HepG2 (cell line): ENCODE results near the gene PYCR2. TPM values are rescaled to one million over a fixed set of nuclear protein-coding genes. Genes with fewer than 3 reads are reported as not detected.

Experiments
- MTA1 ChIP-seq: sonication (generic); formaldehyde crosslinking; IDR thresholded peaks from 2 replicates; pipeline ENCODE4 v1.4.0; 2020; ENCODE audit warnings: missing genetic modification reagents, mild to moderate bottlenecking, borderline replicate concordance
- PCBP1 ChIP-seq: fragments of 200-400 bp; formaldehyde crosslinking; IDR thresholded peaks from 2 replicates; pipeline ENCODE4 v1.6.1; 2017; ENCODE audit warnings: mild to moderate bottlenecking, low read depth, low read length, borderline replicate concordance
- TARDBP ChIP-seq: sonication (generic); formaldehyde crosslinking; IDR thresholded peaks from 2 replicates; pipeline ENCODE4 v1.8.0; 2022; ENCODE audit warnings: mild to moderate bottlenecking, missing genetic modification reagents
- TBP ChIP-seq: sonication (generic); formaldehyde crosslinking; IDR thresholded peaks from 2 replicates; pipeline ENCODE4 v1.5.0; 2020; ENCODE audit warnings: missing genetic modification reagents
- ZMAT3 ChIP-seq: sonication (generic); formaldehyde crosslinking; conservative IDR thresholded peaks from 2 replicates; pipeline ENCODE4 v1.7.0; 2021; ENCODE audit warnings: missing genetic modification reagents
- polyA plus RNA-seq, 8 experiments: library from polyadenylated mRNA; depleted of rRNA in 3 of 8; stranded (reverse) in 7 of 8; unstranded in 1 of 8; fragments of >200 nt; fragmentation: Illumina TruSeq in 4 of 8; extraction: Trizol in 4 of 8; gene quantifications; 2 replicates each; pipeline versions ENCODE4 v1.2.1 to v1.2.3, GENCODE V29; 2011 to 2016; ENCODE audit warnings: low read depth in 4 of 8, missing spikeins in 1 of 8, mixed read lengths in 1 of 8; ENCODE audit not compliant: insufficient read depth in 1 of 8
- total RNA-seq, 5 experiments: library from RNA; depleted of rRNA; stranded (reverse); fragments of >200 nt; fragmentation: Illumina TruSeq; extraction: Trizol; gene quantifications; 2 replicates each; pipeline ENCODE4 v1.2.3, GENCODE V29; 2016; ENCODE audit warnings: low read depth in 1 of 5
- TF ChIP-seq, protein P1 (sequence below): sonication (generic); formaldehyde crosslinking; IDR thresholded peaks from one replicate; pipeline ENCODE4 v1.5.1; 2020; ENCODE audit warnings: mild to moderate bottlenecking, missing genetic modification reagents; ENCODE audit errors: not compliant biosample characterization
- TF ChIP-seq, protein P2 (sequence below): sonication (generic); formaldehyde crosslinking; IDR thresholded peaks from 2 replicates; pipeline ENCODE4 v1.4.0; 2020; ENCODE audit warnings: low read depth, mild to moderate bottlenecking, missing genetic modification reagents
- TF ChIP-seq, protein P3 (sequence below): sonication (generic); formaldehyde crosslinking; IDR thresholded peaks from 2 replicates; pipeline ENCODE4 v1.9.0; 2022; ENCODE audit warnings: low read depth, missing genetic modification reagents
- TF ChIP-seq, protein P4 (sequence below): sonication (generic); formaldehyde crosslinking; IDR thresholded peaks from 2 replicates; pipeline ENCODE4 v1.5.0; 2020; ENCODE audit warnings: mild to moderate bottlenecking, low read depth, missing genetic modification reagents, borderline replicate concordance
- TF ChIP-seq, protein P5 (sequence below): sonication (generic); formaldehyde crosslinking; IDR thresholded peaks from 2 replicates; pipeline ENCODE4 v1.9.0; 2021; ENCODE audit warnings: missing genetic modification reagents, mild to moderate bottlenecking, borderline replicate concordance
- TF ChIP-seq, protein P6 (sequence below): sonication (generic); formaldehyde crosslinking; IDR thresholded peaks from 2 replicates; pipeline ENCODE4 v1.5.1; 2020; ENCODE audit warnings: missing genetic modification reagents, mild to moderate bottlenecking, borderline replicate concordance
- TF ChIP-seq, protein P7 (sequence below): sonication (generic); formaldehyde crosslinking; IDR thresholded peaks from 2 replicates; pipeline ENCODE4 v1.4.0; 2020; ENCODE audit warnings: mild to moderate bottlenecking, missing genetic modification reagents

Gene PYCR2
- total and polyA plus RNA-seq, 2 of the 13 experiments (the other 11 are each of a cell fraction or from before 2014, with no cell fraction given): 47.2 to 47.8 TPM

DNA sequence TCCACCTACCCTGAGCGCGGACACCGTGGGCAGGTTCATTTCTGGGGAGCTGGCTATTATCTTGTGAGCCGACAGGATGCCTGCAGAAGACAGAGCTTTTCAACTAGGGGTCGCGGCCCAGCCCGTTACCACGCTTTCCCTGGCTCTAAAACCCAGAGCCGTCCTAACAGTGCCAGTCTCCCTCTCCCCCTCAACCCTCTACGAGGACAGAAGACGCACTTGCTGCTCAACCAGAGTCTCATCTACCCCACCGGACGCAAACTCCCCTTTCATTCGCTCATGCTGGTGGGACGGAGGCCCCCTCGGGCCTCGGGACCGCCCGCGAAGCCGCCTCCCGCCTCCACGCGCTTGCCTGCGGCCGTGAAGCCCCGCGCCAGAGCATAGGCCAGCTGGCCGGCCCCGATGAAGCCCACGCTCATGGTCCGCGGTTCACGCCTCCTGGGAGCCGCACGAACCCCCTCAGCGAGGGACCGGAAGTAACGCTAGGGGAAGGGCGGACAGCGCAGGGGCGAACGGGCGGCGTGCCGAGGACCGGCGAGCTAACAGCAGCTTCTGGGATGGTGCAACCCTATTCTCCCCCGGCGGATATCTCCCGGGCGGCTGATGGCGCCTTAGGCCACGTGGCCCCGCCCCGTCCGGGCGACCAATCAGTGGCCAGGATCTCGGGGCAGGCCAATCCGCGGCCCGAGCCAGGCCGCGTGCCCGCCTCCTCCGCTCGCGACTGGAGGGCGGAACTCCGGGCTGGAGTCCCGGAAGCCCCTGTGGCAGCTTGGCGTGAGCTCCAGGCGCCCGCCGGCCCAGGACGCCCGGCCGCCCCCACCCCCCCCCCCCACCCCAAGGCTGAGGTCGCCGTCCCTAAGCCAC is at the start of gene PYCR2 (continued):
- TF ChIP-seq, protein P1, sequence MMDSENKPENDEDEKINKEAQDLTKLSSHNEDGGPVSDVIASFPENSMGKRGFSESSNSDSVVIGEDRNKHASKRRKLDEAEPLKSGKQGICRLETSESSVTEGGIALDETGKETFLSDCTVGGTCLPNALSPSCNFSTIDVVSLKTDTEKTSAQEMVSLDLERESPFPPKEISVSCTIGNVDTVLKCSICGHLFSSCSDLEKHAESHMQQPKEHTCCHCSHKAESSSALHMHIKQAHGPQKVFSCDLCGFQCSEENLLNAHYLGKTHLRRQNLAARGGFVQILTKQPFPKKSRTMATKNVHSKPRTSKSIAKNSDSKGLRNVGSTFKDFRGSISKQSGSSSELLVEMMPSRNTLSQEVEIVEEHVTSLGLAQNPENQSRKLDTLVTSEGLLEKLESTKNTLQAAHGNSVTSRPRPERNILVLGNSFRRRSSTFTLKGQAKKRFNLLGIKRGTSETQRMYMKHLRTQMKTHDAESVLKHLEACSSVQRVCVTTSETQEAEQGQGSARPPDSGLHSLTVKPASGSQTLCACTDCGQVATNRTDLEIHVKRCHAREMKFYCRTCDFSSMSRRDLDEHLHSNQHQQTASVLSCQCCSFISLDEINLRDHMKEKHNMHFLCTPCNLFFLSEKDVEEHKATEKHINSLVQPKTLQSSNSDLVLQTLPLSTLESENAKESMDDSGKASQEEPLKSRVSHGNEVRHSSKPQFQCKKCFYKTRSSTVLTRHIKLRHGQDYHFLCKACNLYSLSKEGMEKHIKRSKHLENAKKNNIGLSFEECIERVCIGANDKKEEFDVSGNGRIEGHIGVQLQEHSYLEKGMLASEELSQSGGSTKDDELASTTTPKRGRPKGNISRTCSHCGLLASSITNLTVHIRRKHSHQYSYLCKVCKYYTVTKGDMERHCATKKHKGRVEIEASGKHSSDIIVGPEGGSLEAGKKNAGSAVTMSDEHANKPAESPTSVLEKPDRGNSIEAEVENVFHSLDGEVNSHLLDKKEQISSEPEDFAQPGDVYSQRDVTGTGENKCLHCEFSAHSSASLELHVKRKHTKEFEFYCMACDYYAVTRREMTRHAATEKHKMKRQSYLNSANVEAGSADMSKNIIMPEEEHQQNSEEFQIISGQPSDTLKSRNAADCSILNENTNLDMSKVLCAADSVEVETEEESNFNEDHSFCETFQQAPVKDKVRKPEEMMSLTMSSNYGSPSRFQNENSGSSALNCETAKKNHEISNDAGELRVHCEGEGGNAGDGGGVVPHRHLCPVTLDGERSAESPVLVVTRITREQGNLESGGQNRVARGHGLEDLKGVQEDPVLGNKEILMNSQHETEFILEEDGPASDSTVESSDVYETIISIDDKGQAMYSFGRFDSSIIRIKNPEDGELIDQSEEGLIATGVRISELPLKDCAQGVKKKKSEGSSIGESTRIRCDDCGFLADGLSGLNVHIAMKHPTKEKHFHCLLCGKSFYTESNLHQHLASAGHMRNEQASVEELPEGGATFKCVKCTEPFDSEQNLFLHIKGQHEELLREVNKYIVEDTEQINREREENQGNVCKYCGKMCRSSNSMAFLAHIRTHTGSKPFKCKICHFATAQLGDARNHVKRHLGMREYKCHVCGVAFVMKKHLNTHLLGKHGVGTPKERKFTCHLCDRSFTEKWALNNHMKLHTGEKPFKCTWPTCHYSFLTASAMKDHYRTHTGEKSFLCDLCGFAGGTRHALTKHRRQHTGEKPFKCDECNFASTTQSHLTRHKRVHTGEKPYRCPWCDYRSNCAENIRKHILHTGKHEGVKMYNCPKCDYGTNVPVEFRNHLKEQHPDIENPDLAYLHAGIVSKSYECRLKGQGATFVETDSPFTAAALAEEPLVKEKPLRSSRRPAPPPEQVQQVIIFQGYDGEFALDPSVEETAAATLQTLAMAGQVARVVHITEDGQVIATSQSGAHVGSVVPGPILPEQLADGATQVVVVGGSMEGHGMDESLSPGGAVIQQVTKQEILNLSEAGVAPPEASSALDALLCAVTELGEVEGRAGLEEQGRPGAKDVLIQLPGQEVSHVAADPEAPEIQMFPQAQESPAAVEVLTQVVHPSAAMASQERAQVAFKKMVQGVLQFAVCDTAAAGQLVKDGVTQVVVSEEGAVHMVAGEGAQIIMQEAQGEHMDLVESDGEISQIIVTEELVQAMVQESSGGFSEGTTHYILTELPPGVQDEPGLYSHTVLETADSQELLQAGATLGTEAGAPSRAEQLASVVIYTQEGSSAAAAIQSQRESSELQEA (CRISPR knock-in tag): peak; percentile 87
- TF ChIP-seq PCBP1 (no peak), ZMAT3 (CRISPR knock-in tag) (peak; percentile 86), TBP (no peak), TARDBP (CRISPR knock-in tag) (no peak), MTA1 (CRISPR knock-in tag) (no peak)
- TF ChIP-seq, protein P2, sequence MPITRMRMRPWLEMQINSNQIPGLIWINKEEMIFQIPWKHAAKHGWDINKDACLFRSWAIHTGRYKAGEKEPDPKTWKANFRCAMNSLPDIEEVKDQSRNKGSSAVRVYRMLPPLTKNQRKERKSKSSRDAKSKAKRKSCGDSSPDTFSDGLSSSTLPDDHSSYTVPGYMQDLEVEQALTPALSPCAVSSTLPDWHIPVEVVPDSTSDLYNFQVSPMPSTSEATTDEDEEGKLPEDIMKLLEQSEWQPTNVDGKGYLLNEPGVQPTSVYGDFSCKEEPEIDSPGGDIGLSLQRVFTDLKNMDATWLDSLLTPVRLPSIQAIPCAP (CRISPR knock-in tag): no peak
- TF ChIP-seq, protein P3, sequence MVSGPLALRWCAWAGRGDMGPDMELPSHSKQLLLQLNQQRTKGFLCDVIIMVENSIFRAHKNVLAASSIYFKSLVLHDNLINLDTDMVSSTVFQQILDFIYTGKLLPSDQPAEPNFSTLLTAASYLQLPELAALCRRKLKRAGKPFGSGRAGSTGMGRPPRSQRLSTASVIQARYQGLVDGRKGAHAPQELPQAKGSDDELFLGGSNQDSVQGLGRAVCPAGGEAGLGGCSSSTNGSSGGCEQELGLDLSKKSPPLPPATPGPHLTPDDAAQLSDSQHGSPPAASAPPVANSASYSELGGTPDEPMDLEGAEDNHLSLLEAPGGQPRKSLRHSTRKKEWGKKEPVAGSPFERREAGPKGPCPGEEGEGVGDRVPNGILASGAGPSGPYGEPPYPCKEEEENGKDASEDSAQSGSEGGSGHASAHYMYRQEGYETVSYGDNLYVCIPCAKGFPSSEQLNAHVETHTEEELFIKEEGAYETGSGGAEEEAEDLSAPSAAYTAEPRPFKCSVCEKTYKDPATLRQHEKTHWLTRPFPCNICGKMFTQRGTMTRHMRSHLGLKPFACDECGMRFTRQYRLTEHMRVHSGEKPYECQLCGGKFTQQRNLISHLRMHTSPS (CRISPR knock-in tag): peak; percentile 58; the same call in 1 of the 2 replicates
- TF ChIP-seq, protein P4, sequence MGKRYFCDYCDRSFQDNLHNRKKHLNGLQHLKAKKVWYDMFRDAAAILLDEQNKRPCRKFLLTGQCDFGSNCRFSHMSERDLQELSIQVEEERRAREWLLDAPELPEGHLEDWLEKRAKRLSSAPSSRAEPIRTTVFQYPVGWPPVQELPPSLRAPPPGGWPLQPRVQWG (CRISPR knock-in tag): no peak
- TF ChIP-seq, protein P5, sequence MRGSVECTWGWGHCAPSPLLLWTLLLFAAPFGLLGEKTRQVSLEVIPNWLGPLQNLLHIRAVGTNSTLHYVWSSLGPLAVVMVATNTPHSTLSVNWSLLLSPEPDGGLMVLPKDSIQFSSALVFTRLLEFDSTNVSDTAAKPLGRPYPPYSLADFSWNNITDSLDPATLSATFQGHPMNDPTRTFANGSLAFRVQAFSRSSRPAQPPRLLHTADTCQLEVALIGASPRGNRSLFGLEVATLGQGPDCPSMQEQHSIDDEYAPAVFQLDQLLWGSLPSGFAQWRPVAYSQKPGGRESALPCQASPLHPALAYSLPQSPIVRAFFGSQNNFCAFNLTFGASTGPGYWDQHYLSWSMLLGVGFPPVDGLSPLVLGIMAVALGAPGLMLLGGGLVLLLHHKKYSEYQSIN (CRISPR knock-in tag): no peak
- TF ChIP-seq, protein P6, sequence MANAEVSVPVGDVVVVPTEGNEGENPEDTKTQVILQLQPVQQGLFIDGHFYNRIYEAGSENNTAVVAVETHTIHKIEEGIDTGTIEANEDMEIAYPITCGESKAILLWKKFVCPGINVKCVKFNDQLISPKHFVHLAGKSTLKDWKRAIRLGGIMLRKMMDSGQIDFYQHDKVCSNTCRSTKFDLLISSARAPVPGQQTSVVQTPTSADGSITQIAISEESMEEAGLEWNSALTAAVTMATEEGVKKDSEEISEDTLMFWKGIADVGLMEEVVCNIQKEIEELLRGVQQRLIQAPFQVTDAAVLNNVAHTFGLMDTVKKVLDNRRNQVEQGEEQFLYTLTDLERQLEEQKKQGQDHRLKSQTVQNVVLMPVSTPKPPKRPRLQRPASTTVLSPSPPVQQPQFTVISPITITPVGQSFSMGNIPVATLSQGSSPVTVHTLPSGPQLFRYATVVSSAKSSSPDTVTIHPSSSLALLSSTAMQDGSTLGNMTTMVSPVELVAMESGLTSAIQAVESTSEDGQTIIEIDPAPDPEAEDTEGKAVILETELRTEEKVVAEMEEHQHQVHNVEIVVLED (CRISPR knock-in tag): peak; percentile 87
- TF ChIP-seq, protein P7, sequence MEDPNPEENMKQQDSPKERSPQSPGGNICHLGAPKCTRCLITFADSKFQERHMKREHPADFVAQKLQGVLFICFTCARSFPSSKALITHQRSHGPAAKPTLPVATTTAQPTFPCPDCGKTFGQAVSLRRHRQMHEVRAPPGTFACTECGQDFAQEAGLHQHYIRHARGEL (CRISPR knock-in tag): peak; percentile 67; the same call in 1 of the 2 replicates
